Measurements from ENCODE around the gene GTF3C4.

- no peak for TF ChIP-seq RAD21 (IDR thresholded peaks at IDR 0.05; ENCODE audit: low read depth)
- no peak for TF ChIP-seq FOXM1 (IDR thresholded peaks at IDR 0.05; ENCODE audit: borderline replicate concordance, low read depth)
- TF ChIP-seq EP300 (IDR thresholded peaks at IDR 0.05; ENCODE audit: borderline replicate concordance) = no peak
- no peak for TF ChIP-seq TEAD4 (IDR thresholded peaks at IDR 0.05)
- TF ChIP-seq USF1 (IDR thresholded peaks at IDR 0.05) = no peak
- no peak for TF ChIP-seq MAX (IDR thresholded peaks at IDR 0.05)
- no peak for TF ChIP-seq TAF1 (IDR thresholded peaks at IDR 0.05; ENCODE audit: low read depth)
- no peak for TF ChIP-seq REST (IDR thresholded peaks at IDR 0.05; ENCODE audit: low read depth)
- TF ChIP-seq YY1 (IDR thresholded peaks at IDR 0.05; ENCODE audit: low read depth) = no peak
- TF ChIP-seq EGR1 (IDR thresholded peaks at IDR 0.05) = no peak
Observed at GRCh38 chr9:132644251-132644650, 26.0 kb upstream of the GTF3C4 start.

All from Ishikawa (cell line).